ENCODE results near the gene LMOD1. TPM values are rescaled to one million over a fixed set of nuclear protein-coding genes. Genes with fewer than 3 reads are reported as not detected.

Gene LMOD1
- polyA plus RNA-seq, 1 of the 3 experiments (the other 2 are of a cell fraction) = 2.7 TPM

- H2AFZ ChIP-seq (ENCODE audit: low read depth) = peak overlapping the region; percentile 38
- no peaks in the 10 kb centered on the region for H3K9me2 ChIP-seq
- H3F3A ChIP-seq (replicated peaks; ENCODE audit: insufficient read depth) = peaks cover 6% of the 10 kb centered on the region
- no peaks in the 10 kb centered on the region for H3K27me3 ChIP-seq (ENCODE audit: insufficient read depth)
- peak overlapping the region; percentile 72 for H3K4me2 ChIP-seq
- DNase-seq = no peak
- TF ChIP-seq MAX (IDR thresholded peaks at IDR 0.05; ENCODE audit: low read depth) (0 out of 2 replicates have a peak, but pooled peaks have one; percentile 44), EZH2phosphoT487 (IDR thresholded peaks at IDR 0.05; ENCODE audit: borderline replicate concordance, low read depth) (no peak), GATA2 (CRISPR knock-in tag; IDR thresholded peaks at IDR 0.05) (peak; percentile 45), PBX3 (IDR thresholded peaks at IDR 0.05) (no peak)
- peak overlapping the region; percentile 67 to 69 for H3K4me3 ChIP-seq (ENCODE audit: low read depth in 2 of 2, low read length in 1 of 2)
- peaks cover 0 to 8% of the 10 kb centered on the region in 2 experiments; a peak in 2 of 4 replicates for H3K4me1 ChIP-seq (ENCODE audit: control insufficient read depth in 1 of 2, insufficient read depth in 2 of 2, low read depth in 1 of 2, low read length in 1 of 2)
- H3K9me3 ChIP-seq = no peaks in the 10 kb centered on the region
- H3K36me3 ChIP-seq (replicated peaks in 1 of 2; ENCODE audit: control insufficient read depth in 1 of 2, insufficient read depth in 2 of 2, low read length in 1 of 2) = peaks cover 0 to 2% of the 10 kb centered on the region in 2 experiments
- peak overlapping the region; percentile 62 for H3K9ac ChIP-seq
- POLR2A ChIA-PET = interaction anchor here (0.9 kb wide), 2 partner anchors 23 to 87 kb away, joined by 3 read pairs; no protein-coding TSS in a partner anchor
- H4K20me1 ChIP-seq (ENCODE audit: insufficient read depth) = peaks cover 13% of the 10 kb centered on the region
- CTCF ChIA-PET = interaction anchor here (0.8 to 9.6 kb wide), 10 partner anchors 10 to 152 kb away, joined by 3 to 58 read pairs (median 5); partner anchors contain the start of gene SHISA4
- peak overlapping the region; percentile 66 to 78; a peak in 3 of 4 replicates for H3K27ac ChIP-seq (ENCODE audit: low read depth in 2 of 2, low read length in 1 of 2)
- 10% methylated on average over 11 of the region's 11 CpGs for WGBS (ENCODE audit: low lambda C conversion rate)
- peaks cover 54% of the 10 kb centered on the region for H3K79me2 ChIP-seq (ENCODE audit: insufficient read depth)
Measured at GRCh38 chr1:201983380-201983805, 37.0 kb upstream of the LMOD1 start.

- Histone ChIP-seq H3F3A (replicated peaks; ENCODE audit: insufficient read depth) (peaks cover 4% of the 10 kb centered on the region), H3K9me3 (no peaks in the 10 kb centered on the region), H3K27ac (ENCODE audit: low read depth in 2 of 2, low read length in 1 of 2) (peak within 1 kb of the TSS; percentile 66 to 78), H4K20me1 (ENCODE audit: insufficient read depth) (peaks cover 12% of the 10 kb centered on the region), H3K9me2 (no peaks in the 10 kb centered on the region), H3K4me3 (ENCODE audit: low read depth in 2 of 2, low read length in 1 of 2) (peak within 1 kb of the TSS; percentile 67 to 69), H3K9ac (peak within 1 kb of the TSS; percentile 62), H2AFZ (ENCODE audit: low read depth) (peak within 1 kb of the TSS; percentile 69), H3K4me2 (peak within 1 kb of the TSS; percentile 72), H3K36me3 (replicated peaks in 1 of 2; ENCODE audit: control insufficient read depth in 1 of 2, insufficient read depth in 2 of 2, low read length in 1 of 2) (peaks cover 0 to 2% of the 10 kb centered on the region in 2 experiments), H3K27me3 (ENCODE audit: insufficient read depth) (no peaks in the 10 kb centered on the region), H3K4me1 (ENCODE audit: control insufficient read depth in 1 of 2, insufficient read depth in 2 of 2, low read depth in 1 of 2, low read length in 1 of 2) (peaks cover 0 to 8% of the 10 kb centered on the region in 2 experiments; a peak in 2 of 4 replicates), H3K79me2 (ENCODE audit: insufficient read depth) (peaks cover 48% of the 10 kb centered on the region)
- WGBS (ENCODE audit: low lambda C conversion rate) = 0% methylated on average over 9 of the region's 80 CpGs
- CTCF ChIA-PET = interaction anchor here (0.6 to 9.6 kb wide), 10 partner anchors 10 to 152 kb away, joined by 3 to 58 read pairs (median 6); partner anchors contain the start of gene SHISA4
- POLR2A ChIA-PET = interaction anchor here (0.9 to 1.0 kb wide), 3 partner anchors 24 to 91 kb away, joined by 3 to 5 read pairs (median 3); no protein-coding TSS in a partner anchor
- DNase-seq = peak; percentile 82
- TF ChIP-seq EZH2phosphoT487 (IDR thresholded peaks at IDR 0.05; ENCODE audit: borderline replicate concordance, low read depth) (no peak), IRF3 (IDR thresholded peaks at IDR 0.05; ENCODE audit: low read depth, low read length) (no peak), TAF1 (IDR thresholded peaks at IDR 0.05; ENCODE audit: borderline replicate concordance, low read depth, low read length) (peak; percentile 76; the same call in 1 of the 2 replicates), JUND (IDR thresholded peaks at IDR 0.05) (no peak), SMC3 (IDR thresholded peaks at IDR 0.05; ENCODE audit: low read depth, low read length) (no peak), REST (IDR thresholded peaks at IDR 0.05; ENCODE audit: low read depth, low read length) (0 out of 2 replicates have a peak, but pooled peaks have one; percentile 20), EP300 (IDR thresholded peaks at IDR 0.05; ENCODE audit: borderline replicate concordance in 1 of 2, low read depth in 1 of 2, low read length in 1 of 2) (no peak), MEF2A (IDR thresholded peaks at IDR 0.05; ENCODE audit: borderline replicate concordance, low read depth) (no peak), TCF12 (IDR thresholded peaks at IDR 0.05) (no peak), FOXM1 (IDR thresholded peaks at IDR 0.05; ENCODE audit: low read depth) (no peak), RXRA (IDR thresholded peaks at IDR 0.05; ENCODE audit: borderline replicate concordance, low read depth) (no peak), CHD2 (IDR thresholded peaks at IDR 0.05; ENCODE audit: low read length, partially characterized antibody) (no peak), MXI1 (IDR thresholded peaks at IDR 0.05; ENCODE audit: low read depth, low read length) (0 out of 2 replicates have a peak, but pooled peaks have one; percentile 3), USF2 (IDR thresholded peaks at IDR 0.05; ENCODE audit: borderline replicate concordance, low read depth, low read length) (no peak), ELF1 (IDR thresholded peaks at IDR 0.05) (peak; percentile 62; the same call in 1 of the 2 replicates)
Measured at GRCh38 chr1:201982623-201983379, 36.5 kb upstream of the LMOD1 start, which contains the start of gene RNPEP. Gene RNPEP, plus strand, starts transcription at chr1:201982648. Its CDS starts 19 bp downstream, at chr1:201982667.
